SU-DHL-6 (cell line): Measurements from ENCODE around the gene ARPP19.
"Not testable (repeated sequence)": the region's sequence is repeated elsewhere in the genome, so short reads cannot be mapped to it uniquely, and the experiment has no call there.

Experiments
- H2AFZ ChIP-seq: fragments of 200-600 bp; sonication (generic); 2 replicates; pipeline ENCODE4 v1.6.1; 2014; ENCODE audit warnings: low read depth, mild to moderate bottlenecking, moderate library complexity, mixed read lengths, antibody characterized with exemption, low read length; ENCODE audit not compliant: severe bottlenecking
- H3F3A ChIP-seq: fragments of 200-600 bp; shearing (Covaris generic); 2 replicates; pipeline ENCODE4 v1.6.0; 2016; ENCODE audit warnings: antibody characterized with exemption, mild to moderate bottlenecking; ENCODE audit not compliant: insufficient read depth
- H3K27ac ChIP-seq: fragments of 200-600 bp; sonication (generic); 2 replicates; pipeline ENCODE4 v1.5.1; 2016; ENCODE audit warnings: low read depth, mild to moderate bottlenecking, low read length, moderate library complexity, mixed read lengths
- H3K27me3 ChIP-seq: fragments of 200-600 bp; sonication (generic), shearing (Covaris generic); 2 replicates; pipeline ENCODE4 v1.6.0; 2014; ENCODE audit warnings: mild to moderate bottlenecking, low read length
- H3K36me3 ChIP-seq: fragments of 200-600 bp; sonication (generic); 2 replicates; pipeline ENCODE4 v1.6.1; 2014; ENCODE audit warnings: mild to moderate bottlenecking, low read length, mixed read lengths
- H3K4me2 ChIP-seq: fragments of 300-600, 200-600 bp; shearing (Covaris generic), sonication (generic); 2 replicates; pipeline ENCODE4 v1.6.0; 2014; ENCODE audit warnings: low read length, low read depth, mild to moderate bottlenecking; ENCODE audit not compliant: poor library complexity, severe bottlenecking
- H3K4me3 ChIP-seq: fragments of 200-600 bp; sonication (generic); 2 replicates; pipeline ENCODE4 v1.5.1; 2014; ENCODE audit warnings: antibody characterized with exemption, low read length, mild to moderate bottlenecking, mixed read lengths; ENCODE audit not compliant: insufficient read depth, poor library complexity, severe bottlenecking
- H3K79me2 ChIP-seq: fragments of 200-600 bp; sonication (generic); 2 replicates; pipeline ENCODE4 v1.6.1; 2014; ENCODE audit warnings: mild to moderate bottlenecking, low read length, moderate library complexity; ENCODE audit not compliant: insufficient read depth
- H3K9ac ChIP-seq: fragments of 200-600 bp; sonication (generic); 2 replicates; pipeline ENCODE4 v1.7.0; 2014; ENCODE audit warnings: mild to moderate bottlenecking, low read length
- H3K9me2 ChIP-seq: fragments of 200-600 bp; sonication (generic); replicated peaks from 2 replicates; pipeline ENCODE4 v1.6.1; 2014; ENCODE audit warnings: low read length; ENCODE audit not compliant: insufficient read depth
- H3K9me3 ChIP-seq: fragments of 200-600 bp; sonication (generic); 2 replicates; pipeline ENCODE4 v1.6.1; 2014; ENCODE audit warnings: low read length, mixed read lengths; ENCODE audit not compliant: insufficient read depth
- H4K20me1 ChIP-seq: fragments of 200-600 bp; sonication (generic); 2 replicates; pipeline ENCODE4 v1.6.1; 2014; ENCODE audit warnings: low read depth, mild to moderate bottlenecking, antibody characterized with exemption, low read length, moderate library complexity, mixed read lengths
- EZH2phosphoT487 ChIP-seq: fragments of 200-600 bp; sonication (generic), shearing (Covaris generic); conservative IDR thresholded peaks from 2 replicates; pipeline ENCODE4 v1.6.1; 2018; ENCODE audit warnings: mild to moderate bottlenecking, antibody characterized with exemption, low read length, moderate library complexity, mixed read lengths
- TF ChIP-seq, protein P1 (sequence below): fragments of 200-600 bp; sonication (generic); IDR thresholded peaks from one replicate; pipeline ENCODE4 v1.5.1; 2017; ENCODE audit warnings: antibody characterized with exemption, mild to moderate bottlenecking, low read length, moderate library complexity; ENCODE audit not compliant: insufficient read depth, poor library complexity, severe bottlenecking

ARPP19 gene

DNA sequence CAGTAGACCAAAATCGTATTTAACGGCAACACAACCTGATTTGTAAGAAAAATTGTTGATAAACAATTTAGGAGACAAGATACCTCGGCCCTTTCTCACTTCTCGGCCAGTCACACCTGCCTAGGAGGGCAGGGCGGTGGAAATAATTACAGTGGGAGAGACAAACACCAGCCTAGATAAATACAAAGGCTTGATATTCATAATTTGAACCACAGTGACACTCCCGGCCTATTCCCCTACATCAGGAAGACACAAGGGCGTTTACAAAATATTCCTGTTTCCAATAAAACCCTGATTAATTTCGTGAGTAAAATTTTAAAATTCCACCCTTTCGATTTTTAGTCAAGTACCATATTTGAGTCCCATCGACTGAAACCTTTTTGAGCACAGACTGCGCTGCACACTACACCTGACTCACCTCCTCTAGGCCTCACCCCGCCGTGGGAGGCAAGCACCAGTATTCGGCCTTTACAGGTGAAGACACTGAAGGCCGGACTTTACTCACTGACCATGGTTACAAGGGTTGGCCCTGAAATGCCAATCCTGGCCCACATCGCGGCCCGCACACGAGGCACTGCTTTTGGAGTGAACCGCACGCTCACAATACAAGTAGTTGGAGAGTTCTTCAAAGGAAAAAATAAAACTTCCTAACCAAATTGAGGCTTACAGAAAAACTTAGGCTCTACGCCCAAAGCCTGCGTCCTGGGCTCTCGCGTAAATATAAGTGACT is 794 bp downstream of the ARPP19 start:
- Histone ChIP-seq H3K9ac (peak overlapping the region; percentile 94), H3F3A (peaks cover 21% of the 10 kb centered on the region), H3K9me2 (no peaks in the 10 kb centered on the region), H3K36me3 (0 out of 2 replicates have a peak, but pooled peaks cover 3% of the 10 kb centered on the region), H3K4me2 (peak overlapping the region; percentile 94), H4K20me1 (peaks cover 16% of the 10 kb centered on the region; the same call in 1 of the 2 replicates), H3K27me3 (no peaks in the 10 kb centered on the region), H3K9me3 (no peaks in the 10 kb centered on the region), H3K4me3 (peak overlapping the region; percentile 95), H3K79me2 (peaks cover 55% of the 10 kb centered on the region), H3K27ac (peak overlapping the region; percentile 80), H2AFZ (peak overlapping the region; percentile 96)
- TF ChIP-seq, protein P1, sequence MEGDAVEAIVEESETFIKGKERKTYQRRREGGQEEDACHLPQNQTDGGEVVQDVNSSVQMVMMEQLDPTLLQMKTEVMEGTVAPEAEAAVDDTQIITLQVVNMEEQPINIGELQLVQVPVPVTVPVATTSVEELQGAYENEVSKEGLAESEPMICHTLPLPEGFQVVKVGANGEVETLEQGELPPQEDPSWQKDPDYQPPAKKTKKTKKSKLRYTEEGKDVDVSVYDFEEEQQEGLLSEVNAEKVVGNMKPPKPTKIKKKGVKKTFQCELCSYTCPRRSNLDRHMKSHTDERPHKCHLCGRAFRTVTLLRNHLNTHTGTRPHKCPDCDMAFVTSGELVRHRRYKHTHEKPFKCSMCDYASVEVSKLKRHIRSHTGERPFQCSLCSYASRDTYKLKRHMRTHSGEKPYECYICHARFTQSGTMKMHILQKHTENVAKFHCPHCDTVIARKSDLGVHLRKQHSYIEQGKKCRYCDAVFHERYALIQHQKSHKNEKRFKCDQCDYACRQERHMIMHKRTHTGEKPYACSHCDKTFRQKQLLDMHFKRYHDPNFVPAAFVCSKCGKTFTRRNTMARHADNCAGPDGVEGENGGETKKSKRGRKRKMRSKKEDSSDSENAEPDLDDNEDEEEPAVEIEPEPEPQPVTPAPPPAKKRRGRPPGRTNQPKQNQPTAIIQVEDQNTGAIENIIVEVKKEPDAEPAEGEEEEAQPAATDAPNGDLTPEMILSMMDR = no peak
- no peak for TF ChIP-seq EZH2phosphoT487

DNA sequence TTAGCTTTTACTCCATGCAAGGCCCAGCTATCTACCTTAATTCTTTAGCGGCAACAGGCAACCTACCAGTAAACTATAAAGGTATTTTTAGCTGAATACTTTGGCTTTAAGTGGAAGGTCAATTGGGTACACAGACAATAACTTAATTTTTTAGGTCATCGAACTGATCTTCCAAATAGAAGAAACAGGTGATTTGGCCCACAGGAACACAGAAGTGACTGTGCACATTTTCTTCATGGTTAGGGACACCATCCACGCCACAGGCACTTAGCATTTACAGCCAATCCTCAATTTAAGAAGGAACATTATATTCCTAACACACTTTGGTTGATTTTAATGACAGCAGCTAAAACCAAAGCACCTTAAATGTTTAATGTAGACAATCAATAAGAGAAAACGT is 1.9 kb downstream of the ARPP19 start:
- H3K27me3 ChIP-seq = no peaks in the 10 kb centered on the region
- peak overlapping the region; percentile 94 for H3K4me2 ChIP-seq
- H3K79me2 ChIP-seq = peaks cover 67% of the 10 kb centered on the region
- no peaks in the 10 kb centered on the region for H3K9me2 ChIP-seq
- peak overlapping the region; percentile 94 for H3K9ac ChIP-seq
- no peaks in the 10 kb centered on the region for H3K9me3 ChIP-seq
- H3F3A ChIP-seq = peaks cover 21% of the 10 kb centered on the region
- peak overlapping the region; percentile 95 for H3K4me3 ChIP-seq
- no peak for TF ChIP-seq EZH2phosphoT487
- TF ChIP-seq, protein P1 = no peak
- H3K27ac ChIP-seq = no peak overlapping the region
- H2AFZ ChIP-seq = no peak overlapping the region
- peaks cover 16% of the 10 kb centered on the region; the same call in 1 of the 2 replicates for H4K20me1 ChIP-seq
- 0 out of 2 replicates have a peak, but pooled peaks cover 3% of the 10 kb centered on the region for H3K36me3 ChIP-seq

DNA sequence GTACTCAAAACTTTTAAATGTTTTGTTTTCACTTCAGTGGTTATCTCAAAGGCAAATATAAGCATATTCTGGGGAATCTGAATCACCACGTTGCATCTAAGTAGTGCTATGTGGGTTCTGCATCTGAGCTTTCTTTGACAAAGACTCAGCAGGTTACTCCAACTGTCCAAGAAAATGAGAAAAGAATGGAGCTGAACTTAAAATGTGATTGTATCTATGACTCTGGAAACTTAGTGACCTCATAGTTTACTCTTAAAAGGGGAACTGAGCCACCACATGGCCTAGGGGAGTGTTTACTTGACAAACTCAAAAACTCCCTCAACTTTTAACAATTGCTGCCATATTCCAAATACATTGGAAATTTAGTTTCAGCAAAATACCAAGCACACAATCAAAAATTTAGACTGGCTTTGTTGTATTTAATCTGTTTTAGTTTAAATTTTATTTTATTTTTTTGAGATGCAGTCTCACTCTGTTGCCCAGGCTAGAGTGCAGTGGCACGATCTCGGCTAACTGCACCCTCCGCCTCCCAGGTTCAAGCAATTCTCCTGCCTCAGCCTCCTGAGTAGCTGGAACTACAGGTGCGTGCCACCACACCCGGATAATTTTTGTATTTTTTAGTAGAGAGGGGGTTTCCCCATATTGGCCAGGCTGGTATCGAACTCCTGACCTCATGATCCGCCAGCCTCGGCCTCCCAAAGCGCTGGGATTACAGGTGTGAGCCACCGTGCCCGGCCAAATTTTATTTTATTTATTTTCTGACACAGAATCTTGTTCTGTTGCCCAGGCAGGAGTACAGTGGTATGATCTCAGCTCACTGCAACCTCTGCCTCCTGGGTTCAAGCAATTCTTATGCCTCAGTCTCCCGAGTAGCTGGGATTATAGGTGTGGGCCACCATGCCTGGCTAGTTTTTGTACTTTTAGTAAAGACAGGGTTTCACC is 3.1 kb downstream of the ARPP19 start:
- Histone ChIP-seq H4K20me1 (peaks cover 26% of the 10 kb centered on the region), H3K4me2 (peak overlapping the region; percentile 94), H3K79me2 (peaks cover 79% of the 10 kb centered on the region), H3F3A (peaks cover 21% of the 10 kb centered on the region)
- H3K9me2 ChIP-seq, H2AFZ ChIP-seq, H3K9me3 ChIP-seq, H3K27me3 ChIP-seq, H3K4me3 ChIP-seq, H3K27ac ChIP-seq, H3K36me3 ChIP-seq, H3K9ac ChIP-seq: not testable (repeated sequence)
